ENCODE data around the gene HDAC5. TPM values are rescaled to one million over a fixed set of nuclear protein-coding genes. Genes with fewer than 3 reads are reported as not detected.
A peak's percentile ranks its signal among the peaks of the same experiment; 100 is the strongest.

HDAC5 gene
- total and polyA plus RNA-seq, 2 of the 8 experiments (the other 6 are each of a cell fraction or from before 2014, with no cell fraction given): 48.5 to 54.4 TPM

GRCh38 chr17:44081681-44082080 lies 41.8 kb downstream of the HDAC5 start:
- Histone ChIP-seq H3K4me2 (ENCODE audit: insufficient read depth in 1 of 2, low read depth in 2 of 2, low read length in 2 of 2) (no peak overlapping the region), H3K27me3 (replicated peaks in 1 of 4; ENCODE audit: control insufficient read depth in 3 of 4, extremely low read depth in 1 of 4, insufficient read depth in 3 of 4, low read length in 3 of 4) (no peaks in the 10 kb centered on the region), H2BK120ac (replicated peaks; ENCODE audit: low read depth, low read length) (no peak overlapping the region), H3K56ac (replicated peaks; ENCODE audit: insufficient read length, low read depth, low read length) (no peak overlapping the region), H3K23me2 (ENCODE audit: low read depth, low read length) (no peaks in the 10 kb centered on the region), H3K14ac (ENCODE audit: insufficient read length) (no peak overlapping the region), H3K9me3 (ENCODE audit: insufficient read depth in 2 of 2, low read depth in 1 of 2, low read length in 1 of 2) (no peaks in the 10 kb centered on the region), H3K27ac (ENCODE audit: low read depth, low read length) (no peak overlapping the region), H4K5ac (ENCODE audit: insufficient read length, low read depth, low read length) (no peak overlapping the region), H3K4me1 (replicated peaks in 1 of 4; ENCODE audit: control insufficient read depth in 3 of 4, insufficient read depth in 4 of 4, low read length in 3 of 4) (peaks cover 0 to 9% (median 5%) of the 10 kb centered on the region in 4 experiments; a peak in 5 of 7 replicates), H4K8ac (ENCODE audit: extremely low read depth, insufficient read depth, low read length) (0 out of 2 replicates have a peak overlapping the region, but pooled peaks have one; percentile 28), H2BK20ac (ENCODE audit: low read length) (no peak overlapping the region), H3K79me2 (ENCODE audit: control insufficient read depth in 1 of 2, insufficient read depth in 2 of 2, low read length in 2 of 2) (no peaks in the 10 kb centered on the region), H2AFZ (ENCODE audit: low read length) (no peak overlapping the region), H3K18ac (ENCODE audit: extremely low read depth, low read length) (no peak overlapping the region), H4K91ac (replicated peaks; ENCODE audit: insufficient read length, low read length) (no peak overlapping the region), H2BK15ac (ENCODE audit: low read length) (no peak overlapping the region), H3K36me3 (ENCODE audit: control insufficient read depth in 2 of 4, insufficient read depth in 4 of 4, low read length in 3 of 4) (peaks cover 7 to 27% (median 25%) of the 10 kb centered on the region in 4 experiments; a peak in 7 of 8 replicates), H2BK5ac (ENCODE audit: low read depth, low read length) (no peak overlapping the region), H4K20me1 (replicated peaks in 1 of 2; ENCODE audit: control insufficient read depth in 1 of 2, insufficient read depth in 2 of 2, low read length in 2 of 2) (peaks cover 0 to 11% of the 10 kb centered on the region in 2 experiments), H3K23ac (ENCODE audit: insufficient read length) (no peak overlapping the region), H3K4me3 (ENCODE audit: extremely low read depth in 1 of 4, insufficient read depth in 2 of 4, low read depth in 3 of 4, low read length in 4 of 4) (no peak overlapping the region), H2AK5ac (ENCODE audit: low read depth, low read length) (no peak overlapping the region), H3K4ac (replicated peaks; ENCODE audit: insufficient read length, low read depth, low read length) (no peak overlapping the region), H3K79me1 (ENCODE audit: low read depth, low read length) (peaks cover 7% of the 10 kb centered on the region; the same call in 1 of the 2 replicates), H3K9ac (replicated peaks in 1 of 4; ENCODE audit: extremely low read depth in 1 of 4, low read depth in 3 of 4, low read length in 3 of 4) (no peak overlapping the region), H2BK12ac (ENCODE audit: low read depth, low read length) (no peak overlapping the region)
- 87% methylated on average over 3 of the region's 3 CpGs; no CpG with 5 or more reads in 1 of the 2 experiments for WGBS, 2 experiments (ENCODE audit: extremely low coverage in 1 of 2, insufficient coverage in 1 of 2, insufficient read length in 1 of 2, insufficient replicate concordance in 2 of 2, low coverage in 1 of 2, low lambda C conversion rate in 2 of 2, missing lambda C conversion rate in 1 of 2)
- FAIRE-seq (no peak), DNase-seq (ENCODE audit: low read depth in 1 of 2, low spot score in 2 of 2) (no peak)
- no peak for TF ChIP-seq SP1 (IDR thresholded peaks at IDR 0.05; ENCODE audit: low read depth, low read length)
- no peak for TF ChIP-seq POLR2A (IDR thresholded peaks at IDR 0.05; ENCODE audit: control extremely low read depth in 1 of 2, low read depth in 2 of 2, low read length in 2 of 2)
- POLR2A ChIA-PET (ENCODE audit: partially characterized antibody): interaction anchor here (0.9 to 5.7 kb wide), 3 partner anchors 8 to 13 kb away, joined by 3 to 33 read pairs (median 4); partner anchors contain the start of gene G6PC3
- CTCF ChIA-PET (ENCODE audit: partially characterized antibody): interaction anchor here (1.7 to 34.4 kb wide), 3 partner anchors 32 to 87 kb away, joined by 5 to 638 read pairs (median 21); partner anchors contain the start of genes ASB16 and HDAC5

All from H1 (cell line).